ENCODE results near the gene MEIS2.

The MEIS2 gene

GRCh38 chr15:37097144-37097919 lies 3.0 kb downstream of the MEIS2 start:
- no peak for DNase-seq

- no peak for DNase-seq
Observed at GRCh38 chr15:37096558-37097143, 3.7 kb downstream of the MEIS2 start.

DNA sequence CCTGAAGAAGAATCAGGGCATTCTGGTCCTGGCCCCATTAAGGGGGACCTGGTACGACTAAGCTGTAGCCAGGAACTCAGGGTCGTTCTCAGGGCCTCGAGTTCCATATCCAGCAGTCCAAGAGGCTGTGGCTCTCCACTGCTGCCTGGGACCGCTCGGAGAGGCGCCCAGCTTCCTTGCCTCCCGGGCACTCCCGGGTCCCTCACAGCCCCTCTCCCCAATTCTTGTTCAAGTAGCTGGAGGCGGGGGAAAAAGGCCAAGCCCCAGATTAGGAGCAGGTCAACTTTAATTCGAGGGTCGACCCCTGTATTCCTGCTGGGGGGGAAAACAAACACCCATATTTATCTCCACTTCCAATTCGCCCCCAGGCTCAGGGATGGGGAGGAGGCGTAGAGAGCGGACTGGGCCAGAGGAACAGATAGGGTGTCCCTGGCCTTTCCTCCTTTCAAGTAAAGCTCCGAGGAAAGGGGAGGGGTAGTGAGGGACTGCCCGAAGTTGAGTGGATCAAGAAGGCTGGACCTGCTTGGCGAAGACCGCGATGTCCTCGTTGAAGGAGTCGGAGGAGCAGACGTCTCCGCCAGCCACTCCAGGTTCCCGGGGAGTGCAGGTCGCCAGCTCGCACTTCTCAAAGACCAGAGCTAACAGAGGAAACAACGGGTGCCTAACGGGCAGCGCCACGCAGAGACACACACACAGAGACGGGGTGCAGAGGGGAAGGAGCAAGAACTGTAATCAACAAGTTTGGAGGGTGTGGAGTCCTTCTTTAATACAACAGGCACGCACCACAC lies 4.4 kb downstream of the MEIS2 start:
- no peak for DNase-seq

GRCh38 chr15:37094915-37095711 lies 5.2 kb downstream of the MEIS2 start:
- no peak for DNase-seq

GRCh38 chr15:37094333-37094914 lies 5.9 kb downstream of the MEIS2 start:
- DNase-seq = no peak

- DNase-seq = no peak
Observed at GRCh38 chr15:37093480-37094332, 6.6 kb downstream of the MEIS2 start.

DNA sequence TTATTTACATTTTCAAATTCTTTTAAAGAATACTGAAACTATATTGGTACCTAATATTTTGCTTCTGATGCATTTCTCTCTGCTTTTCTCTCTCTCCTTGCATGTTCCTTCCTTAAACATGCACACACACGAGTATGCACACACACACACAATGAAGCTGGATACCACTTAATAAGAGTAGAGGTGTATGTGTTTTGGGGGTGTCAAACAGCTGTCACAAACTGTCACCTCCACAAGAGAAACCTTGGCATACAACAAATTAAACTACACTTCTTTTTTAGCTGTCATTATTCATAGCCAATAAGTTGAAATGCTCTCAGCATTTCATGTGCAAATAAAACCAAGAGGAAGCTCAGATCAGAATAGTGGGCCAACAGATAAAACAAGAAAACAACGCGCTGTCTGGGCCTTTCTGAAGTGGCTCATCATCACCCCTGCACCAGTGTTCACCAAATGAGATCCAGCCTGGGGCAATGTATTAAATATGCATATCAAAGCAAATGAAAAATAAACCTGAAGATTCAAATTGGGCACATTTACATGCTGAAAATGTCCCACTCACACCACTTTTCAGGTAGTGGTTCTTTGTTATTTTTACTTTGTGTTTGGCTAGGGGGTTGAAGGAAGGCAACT lies 9.7 kb downstream of the MEIS2 start:
- DNase-seq = no peak

DNA sequence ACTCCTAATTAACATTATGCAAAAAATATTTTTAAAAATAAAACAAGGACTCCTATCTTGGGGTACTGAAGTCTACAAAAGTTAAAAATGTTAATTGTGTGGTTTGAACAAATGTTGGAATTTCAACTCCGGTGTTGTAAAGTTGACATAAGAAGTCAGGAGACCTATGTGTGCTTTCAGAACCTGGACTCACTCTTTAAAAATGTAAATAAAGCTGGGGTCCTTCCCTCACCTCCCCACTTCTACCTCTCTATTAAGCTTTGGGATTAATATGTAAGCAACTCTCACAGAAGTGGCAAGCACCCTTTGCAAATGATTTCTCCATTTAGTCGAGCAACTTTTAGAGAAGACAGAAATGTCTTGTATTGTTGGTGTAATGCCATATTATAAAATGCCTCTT lies 11.9 kb downstream of the MEIS2 start:
- no peak for DNase-seq

GRCh38 chr15:37087131-37087588 lies 13.2 kb downstream of the MEIS2 start:
- DNase-seq = no peak

DNA sequence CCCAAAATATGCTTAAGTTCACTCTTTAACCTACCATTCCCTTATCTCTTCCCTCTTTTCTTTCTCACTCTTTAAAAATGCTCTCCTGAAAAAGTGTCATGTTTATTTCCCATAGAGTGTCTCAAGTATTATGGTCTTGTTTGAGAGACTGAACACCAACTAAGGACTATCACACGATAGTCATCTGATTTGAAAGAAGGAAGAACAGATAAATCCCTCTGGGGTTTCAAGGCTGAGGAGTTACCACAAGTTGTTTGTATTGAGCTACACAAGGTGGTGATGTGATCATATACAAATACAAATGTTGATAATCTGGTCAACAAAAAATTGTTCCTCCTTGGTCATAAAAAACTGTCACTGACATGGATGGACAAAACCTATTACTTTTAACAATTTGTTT lies 13.8 kb downstream of the MEIS2 start:
- no peak for DNase-seq

DNA sequence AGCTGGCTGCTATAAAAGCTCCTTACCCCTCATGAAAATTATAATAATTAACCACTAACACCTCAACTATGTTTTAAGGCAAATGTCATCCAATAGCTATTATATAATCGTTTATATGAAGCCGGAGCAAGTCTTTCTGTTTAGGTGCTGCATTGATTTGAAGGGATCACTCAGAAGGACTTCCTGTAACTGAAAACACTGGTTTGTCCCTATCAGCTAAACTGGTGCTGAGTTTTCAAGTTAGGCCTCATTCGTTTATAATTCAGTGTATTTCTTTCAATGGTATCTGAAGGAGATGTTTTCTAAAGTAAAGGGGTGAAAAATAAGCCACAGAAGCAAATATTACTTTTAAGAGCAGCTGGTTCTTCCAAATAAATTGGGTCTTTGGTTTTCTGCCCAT lies 14.2 kb downstream of the MEIS2 start:
- no peak for DNase-seq

GRCh38 chr15:37084602-37085001 lies 15.7 kb downstream of the MEIS2 start:
- no peak for DNase-seq

GRCh38 chr15:37083610-37084009 lies 16.7 kb downstream of the MEIS2 start:
- DNase-seq = no peak

GRCh38 chr15:37081983-37082382 lies 18.4 kb downstream of the MEIS2 start:
- DNase-seq = no peak

DNA sequence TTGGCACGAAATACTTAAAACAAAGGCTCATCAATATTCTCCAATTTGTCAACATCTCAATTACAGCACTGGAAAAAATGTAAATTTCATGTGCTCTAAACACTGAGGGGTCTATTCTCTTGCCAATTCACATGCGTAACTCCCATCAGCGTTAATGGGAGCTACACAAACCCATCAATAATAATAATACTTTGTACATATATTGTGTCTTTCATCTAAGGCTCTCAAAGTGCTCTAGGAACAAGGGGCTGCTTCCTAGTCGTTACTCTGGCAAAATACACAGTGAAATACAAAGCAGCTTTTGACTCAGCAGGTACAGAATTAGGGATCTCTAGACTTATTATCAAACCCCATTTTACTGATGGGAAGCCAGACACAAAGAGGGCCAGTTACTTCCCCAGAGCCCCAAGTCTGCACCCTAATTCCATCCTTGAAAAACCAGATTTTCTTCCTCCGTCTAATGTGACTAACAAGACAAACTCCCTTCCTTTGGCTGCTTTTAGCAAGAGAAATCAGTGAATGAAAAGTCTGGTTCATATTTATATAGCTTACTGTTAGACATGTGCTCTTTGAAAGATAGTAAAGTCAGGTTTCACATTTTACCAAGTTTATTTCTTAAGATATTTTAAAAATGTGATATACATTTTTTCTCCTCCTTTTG lies 20.0 kb downstream of the MEIS2 start:
- DNase-seq = no peak

GRCh38 chr15:37079726-37080125 lies 20.6 kb downstream of the MEIS2 start:
- no peak for DNase-seq

DNA sequence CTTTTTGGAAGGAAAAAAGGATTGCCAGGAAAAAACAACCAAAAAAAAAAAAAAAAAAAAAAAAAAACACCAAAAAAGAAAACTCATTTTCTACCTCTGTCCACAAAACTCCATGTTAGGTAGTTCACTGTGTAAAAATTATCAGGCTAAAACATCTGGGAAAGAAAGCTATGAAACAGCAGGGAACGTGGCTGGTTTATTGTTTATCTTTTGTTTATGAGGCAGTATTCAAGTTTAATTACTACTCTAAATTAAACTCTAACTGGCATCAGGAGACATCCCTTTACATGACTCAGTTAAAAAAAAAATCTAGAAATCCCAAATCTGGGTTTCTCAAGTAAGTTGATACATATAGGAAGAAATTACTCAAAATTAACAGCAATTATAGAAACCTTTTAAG lies 21.8 kb downstream of the MEIS2 start:
- no peak for DNase-seq

DNA sequence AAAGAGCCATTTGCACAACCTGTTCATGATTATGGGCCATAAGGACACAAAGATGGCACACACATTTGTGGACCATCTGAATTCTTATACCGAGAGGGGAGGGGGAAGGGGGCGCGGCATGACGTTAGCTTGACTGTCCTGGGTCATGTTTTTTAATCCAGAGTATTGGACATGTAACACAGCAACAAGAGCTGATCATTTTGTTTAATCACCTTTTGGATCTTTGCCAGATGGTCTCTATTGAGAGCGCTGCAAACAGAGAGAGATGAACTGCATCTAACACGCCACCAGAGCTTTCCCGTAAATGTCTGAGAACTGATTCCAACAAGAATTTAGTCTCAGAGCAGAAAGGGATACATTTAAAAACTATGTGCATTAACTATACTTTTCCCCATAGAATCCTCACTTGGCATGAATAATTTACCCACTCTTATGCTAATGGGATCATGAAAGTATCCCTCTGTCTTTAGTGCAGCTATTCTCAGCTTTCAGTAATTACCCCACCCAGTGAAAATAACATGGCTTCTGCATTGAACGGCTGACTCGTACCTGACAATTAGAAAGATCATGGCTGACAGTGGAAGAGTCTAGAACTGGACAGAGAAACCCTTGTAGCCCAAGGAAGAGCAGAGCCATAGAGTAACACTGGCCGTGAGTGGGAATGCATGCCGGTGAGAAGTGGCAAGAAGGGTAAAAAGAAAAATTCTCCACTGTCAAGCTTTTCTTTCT lies 22.6 kb downstream of the MEIS2 start:
- no peak for DNase-seq

- no peak for DNase-seq
Observed at GRCh38 chr15:37076543-37076942, 23.8 kb downstream of the MEIS2 start.

DNA sequence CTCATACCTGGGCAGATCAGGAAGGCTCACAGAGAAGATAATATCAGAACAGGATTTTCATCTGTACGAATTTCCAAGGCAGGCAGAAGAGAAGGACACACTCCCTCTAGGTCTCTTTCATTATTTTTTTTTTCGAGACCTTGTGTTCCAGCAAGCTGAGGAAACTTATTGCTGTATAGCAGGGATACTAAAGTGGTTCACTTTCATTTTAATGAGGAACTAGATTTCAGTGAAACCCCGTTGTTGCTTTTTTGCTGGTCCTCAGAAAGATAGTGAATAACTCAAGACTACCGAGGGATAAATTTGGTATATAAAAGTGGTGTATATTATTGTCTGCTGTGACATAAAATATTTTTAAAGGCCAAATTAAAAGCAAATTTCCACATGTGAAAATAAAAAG lies 24.6 kb downstream of the MEIS2 start:
- DNase-seq = no peak
